Liver (tissue), 9 donors: Measurements from ENCODE around the gene CTBP1. TPM values are rescaled to one million over a fixed set of nuclear protein-coding genes. Genes with fewer than 3 reads are reported as not detected.

ENCODE experiments used
- DNase-seq: peaks from one replicate; pipeline ENCODE4 v3.0.0-alpha.2; 2017; ENCODE audit warnings: low spot score
- H3K27ac ChIP-seq, 2 donors: one replicate each; pipeline ENCODE4 v1.7.0; 2013; ENCODE audit warnings: inconsistent platforms in 2 of 2, low read length in 2 of 2, control low read depth in 1 of 2, low read depth in 1 of 2, mild to moderate bottlenecking in 1 of 2
- H3K27me3 ChIP-seq, 4 donors: one replicate each; pipeline versions ENCODE4 v1.6.1 to v1.7.0; 2013; ENCODE audit warnings: low read length in 3 of 4, inconsistent platforms in 1 of 4, mild to moderate bottlenecking in 1 of 4, moderate library complexity in 1 of 4; ENCODE audit not compliant: control insufficient read depth in 4 of 4, insufficient read depth in 4 of 4
- H3K36me3 ChIP-seq, 4 donors: one replicate each; pipeline versions ENCODE4 v1.6.1 to v1.7.0; 2013; ENCODE audit warnings: low read length in 3 of 4, mild to moderate bottlenecking in 3 of 4, low read depth in 1 of 4, moderate library complexity in 1 of 4; ENCODE audit not compliant: control insufficient read depth in 4 of 4, insufficient read depth in 3 of 4
- H3K4me1 ChIP-seq, 4 donors: one replicate each; pipeline versions ENCODE4 v1.6.1 to v1.7.0; 2013; ENCODE audit warnings: low read length in 3 of 4, mild to moderate bottlenecking in 3 of 4, moderate library complexity in 1 of 4; ENCODE audit not compliant: control insufficient read depth in 4 of 4, insufficient read depth in 4 of 4
- H3K4me3 ChIP-seq, 3 donors: one replicate each; pipeline versions ENCODE4 v1.6.1 to v1.7.0; 2013; ENCODE audit warnings: low read length in 3 of 3, control low read depth in 1 of 3, low read depth in 1 of 3, mild to moderate bottlenecking in 1 of 3
- H3K9ac ChIP-seq, 2 donors: one replicate each; pipeline ENCODE4 v1.7.0; 2013; ENCODE audit warnings: low read length in 2 of 2, mild to moderate bottlenecking in 2 of 2, moderate library complexity in 2 of 2, control low read depth in 1 of 2, low read depth in 1 of 2
- H3K9me3 ChIP-seq, 4 donors: one replicate each; pipeline versions ENCODE4 v1.6.1 to v1.7.0; 2013; ENCODE audit warnings: low read length in 3 of 4; ENCODE audit not compliant: control insufficient read depth in 4 of 4
- ATF3 ChIP-seq: IDR thresholded peaks from 2 replicates; pipeline ENCODE4 v1.6.1; 2016; ENCODE audit warnings: antibody characterized with exemption
- CTCF ChIP-seq: fragments of 150-350 bp; IDR thresholded peaks from 2 replicates; pipeline ENCODE4 v1.5.1; 2017; ENCODE audit warnings: improper control_type of control experiment, low read depth, low read length; ENCODE audit not compliant: missing input control
- EGR1 ChIP-seq, 2 donors: IDR thresholded peaks; 2 replicates each; pipeline ENCODE4 v1.6.1; 2016 to 2018; ENCODE audit warnings: antibody characterized with exemption in 2 of 2, low read depth in 2 of 2
- FOXA1 ChIP-seq: IDR thresholded peaks from 2 replicates; pipeline ENCODE4 v1.6.1; 2016; ENCODE audit warnings: antibody characterized with exemption
- FOXA2 ChIP-seq: IDR thresholded peaks from 2 replicates; pipeline ENCODE4 v1.6.1; 2016; ENCODE audit warnings: antibody characterized with exemption
- GABPA ChIP-seq, 2 donors: IDR thresholded peaks in 1 of 2; conservative IDR thresholded peaks in 1 of 2; 2 replicates each; pipeline ENCODE4 v1.6.1; 2016; ENCODE audit warnings: antibody characterized with exemption in 2 of 2, mild to moderate bottlenecking in 1 of 2, moderate library complexity in 1 of 2
- HNF4A ChIP-seq, 2 donors: conservative IDR thresholded peaks; 2 replicates each; pipeline ENCODE4 v1.6.1; 2016; ENCODE audit warnings: antibody characterized with exemption in 2 of 2, mild to moderate bottlenecking in 2 of 2
- HNF4G ChIP-seq: IDR thresholded peaks from 2 replicates; pipeline ENCODE4 v1.6.1; 2016; ENCODE audit warnings: antibody characterized with exemption
- JUND ChIP-seq, 2 donors: IDR thresholded peaks; 2 replicates each; pipeline ENCODE4 v1.6.1; 2016; ENCODE audit warnings: antibody characterized with exemption in 2 of 2
- MAX ChIP-seq: IDR thresholded peaks from 2 replicates; pipeline ENCODE4 v1.6.1; 2016; ENCODE audit warnings: antibody characterized with exemption
- NR2F2 ChIP-seq: IDR thresholded peaks from 2 replicates; pipeline ENCODE4 v1.6.1; 2016; ENCODE audit warnings: antibody characterized with exemption
- RAD21 ChIP-seq, 2 donors: IDR thresholded peaks; 2 replicates each; pipeline ENCODE4 v1.6.1; 2016; ENCODE audit warnings: antibody characterized with exemption in 2 of 2, mild to moderate bottlenecking in 2 of 2
- RXRA ChIP-seq, 2 donors: IDR thresholded peaks; 2 replicates each; pipeline ENCODE4 v1.6.1; 2017 to 2018; ENCODE audit warnings: antibody characterized with exemption in 2 of 2, mild to moderate bottlenecking in 1 of 2
- SP1 ChIP-seq: IDR thresholded peaks from 2 replicates; pipeline ENCODE4 v1.6.1; 2018; ENCODE audit warnings: antibody characterized with exemption, mild to moderate bottlenecking
- TAF1 ChIP-seq: conservative IDR thresholded peaks from 2 replicates; pipeline ENCODE4 v1.6.1; 2016; ENCODE audit warnings: antibody characterized with exemption, mild to moderate bottlenecking
- YY1 ChIP-seq: IDR thresholded peaks from 2 replicates; pipeline ENCODE4 v1.6.1; 2016; ENCODE audit warnings: antibody characterized with exemption, mild to moderate bottlenecking
- WGBS: extraction: QIAGEN DNeasy Blood & Tissue Kit; methylation state at CpG from one replicate; pipeline ENCODE4 v1.1.7; 2013; 5-methylcytosine and 5-hydroxymethylcytosine counted together
- polyA plus RNA-seq, 2 donors: library from polyadenylated mRNA; stranded (reverse) in 1 of 2; unstranded in 1 of 2; fragments of 200-250 nt in 1 of 2; fragments of >200 nt in 1 of 2; fragmentation: Nextera tagmentation in 1 of 2; extraction: Ambion mirVana in 1 of 2; gene quantifications; one replicate each; pipeline versions ENCODE4 v1.2.1 to v1.2.3, GENCODE V29; 2013 to 2015
- total RNA-seq, 2 donors: library from RNA; depleted of rRNA; stranded (reverse); fragments of >200 nt; gene quantifications; one replicate each; pipeline ENCODE4 v1.2.3, GENCODE V29; 2014
- TF ChIP-seq, protein P1 (sequence below): IDR thresholded peaks from 2 replicates; pipeline ENCODE4 v1.6.1; 2016; ENCODE audit warnings: antibody characterized with exemption, mild to moderate bottlenecking
- TF ChIP-seq, protein P2 (sequence below): IDR thresholded peaks from 2 replicates; pipeline ENCODE4 v1.6.1; 2016; ENCODE audit warnings: antibody characterized with exemption
- donor health status: healthy.
- donor health status: healthy.
- donor health status: healthy.
- donor health status: healthy.
- donor health status: healthy.

CTBP1 gene
- total and polyA plus RNA-seq, 4 donors = 27.5 to 156 (median 79.5) TPM

DNA sequence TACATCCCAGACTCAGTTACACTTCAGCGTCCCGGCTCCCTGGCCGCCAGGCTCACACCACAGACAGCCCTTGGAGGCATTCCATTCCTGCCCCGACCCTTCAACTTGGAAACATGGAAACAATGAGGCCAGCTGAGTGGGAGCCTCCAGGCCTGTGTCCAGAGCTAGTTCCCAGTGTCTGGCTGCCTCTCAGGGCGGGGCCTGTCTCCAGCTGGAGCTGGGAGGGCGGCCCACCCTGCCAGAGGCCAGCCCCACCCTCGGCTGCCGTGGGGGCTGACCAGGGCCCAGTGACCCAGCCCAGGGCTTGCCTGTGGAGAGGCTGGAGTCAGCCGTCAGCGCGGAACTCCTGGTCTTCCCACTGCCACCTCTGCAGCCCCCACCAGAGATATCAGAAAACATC is 39.1 kb downstream of the CTBP1 start:
- Histone ChIP-seq H3K4me1 (peaks cover 0 to 26% (median 13%) of the 10 kb centered on the region in 4 donors), H3K9me3 (no peaks in the 10 kb centered on the region), H3K36me3 (peaks cover 7 to 34% (median 11%) of the 10 kb centered on the region in 4 donors), H3K4me3 (no peak overlapping the region), H3K27me3 (no peaks in the 10 kb centered on the region), H3K27ac (peak overlapping the region in 1 of 2 donors; percentile 57), H3K9ac (no peak overlapping the region)
- TF ChIP-seq GABPA (IDR thresholded peaks at IDR 0.05 in 1 of 2, conservative IDR thresholded peaks at IDR 0.05 in 1 of 2) = no peak
- peak in 1 of 2 donors; percentile 21 for TF ChIP-seq RAD21 (IDR thresholded peaks at IDR 0.05)
- TF ChIP-seq NR2F2 = peak; percentile 84
- TF ChIP-seq SP1 = peak; percentile 21
- WGBS = 84% methylated on average over 11 of the region's 11 CpGs
- no peak for DNase-seq

DNA sequence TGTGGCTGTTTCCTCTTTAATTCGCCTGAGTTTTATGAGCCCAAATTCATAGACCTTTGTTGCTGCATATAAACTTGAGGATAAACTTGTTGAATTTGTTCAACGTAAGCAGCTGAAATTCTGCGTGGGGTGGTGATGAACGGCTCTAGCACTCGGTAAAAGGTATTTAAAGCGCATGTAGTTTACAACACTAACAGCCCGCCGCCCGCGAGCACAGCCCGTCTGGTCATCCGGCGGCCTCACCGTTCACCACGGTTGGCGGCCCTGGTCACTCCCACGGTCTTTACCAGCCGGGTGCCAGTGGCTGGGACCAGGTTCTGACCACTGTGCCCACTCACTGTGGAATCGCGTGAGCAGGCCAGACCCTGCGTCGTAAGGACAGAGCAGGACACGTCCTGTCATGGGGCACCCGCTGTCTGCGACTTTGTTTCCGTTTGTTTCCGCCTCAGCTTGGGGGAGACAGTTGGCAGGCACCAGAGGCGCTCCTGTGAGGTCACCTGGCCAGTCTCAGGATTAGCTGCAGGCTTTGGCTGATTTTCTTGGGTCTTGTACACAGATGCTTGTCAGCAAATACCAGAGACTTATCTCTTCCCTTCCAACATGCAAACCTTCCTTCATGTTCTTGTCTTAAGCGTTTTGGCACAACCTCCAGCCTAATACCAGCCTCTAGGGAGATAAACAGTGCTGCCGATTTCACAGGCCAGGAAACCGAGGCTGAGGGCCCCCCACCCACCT is 39.8 kb downstream of the CTBP1 start:
- H3K27me3 ChIP-seq = no peaks in the 10 kb centered on the region
- H3K36me3 ChIP-seq = peaks cover 7 to 28% (median 11%) of the 10 kb centered on the region in 4 donors
- peaks cover under 1 to 30% (median 14%) of the 10 kb centered on the region in 4 donors for H3K4me1 ChIP-seq
- H3K4me3 ChIP-seq = no peak overlapping the region
- no peak overlapping the region for H3K9ac ChIP-seq
- H3K27ac ChIP-seq = peak overlapping the region in 1 of 2 donors; percentile 57
- WGBS = 85% methylated on average over 31 of the region's 31 CpGs
- H3K9me3 ChIP-seq = no peaks in the 10 kb centered on the region
- TF ChIP-seq, protein P1, sequence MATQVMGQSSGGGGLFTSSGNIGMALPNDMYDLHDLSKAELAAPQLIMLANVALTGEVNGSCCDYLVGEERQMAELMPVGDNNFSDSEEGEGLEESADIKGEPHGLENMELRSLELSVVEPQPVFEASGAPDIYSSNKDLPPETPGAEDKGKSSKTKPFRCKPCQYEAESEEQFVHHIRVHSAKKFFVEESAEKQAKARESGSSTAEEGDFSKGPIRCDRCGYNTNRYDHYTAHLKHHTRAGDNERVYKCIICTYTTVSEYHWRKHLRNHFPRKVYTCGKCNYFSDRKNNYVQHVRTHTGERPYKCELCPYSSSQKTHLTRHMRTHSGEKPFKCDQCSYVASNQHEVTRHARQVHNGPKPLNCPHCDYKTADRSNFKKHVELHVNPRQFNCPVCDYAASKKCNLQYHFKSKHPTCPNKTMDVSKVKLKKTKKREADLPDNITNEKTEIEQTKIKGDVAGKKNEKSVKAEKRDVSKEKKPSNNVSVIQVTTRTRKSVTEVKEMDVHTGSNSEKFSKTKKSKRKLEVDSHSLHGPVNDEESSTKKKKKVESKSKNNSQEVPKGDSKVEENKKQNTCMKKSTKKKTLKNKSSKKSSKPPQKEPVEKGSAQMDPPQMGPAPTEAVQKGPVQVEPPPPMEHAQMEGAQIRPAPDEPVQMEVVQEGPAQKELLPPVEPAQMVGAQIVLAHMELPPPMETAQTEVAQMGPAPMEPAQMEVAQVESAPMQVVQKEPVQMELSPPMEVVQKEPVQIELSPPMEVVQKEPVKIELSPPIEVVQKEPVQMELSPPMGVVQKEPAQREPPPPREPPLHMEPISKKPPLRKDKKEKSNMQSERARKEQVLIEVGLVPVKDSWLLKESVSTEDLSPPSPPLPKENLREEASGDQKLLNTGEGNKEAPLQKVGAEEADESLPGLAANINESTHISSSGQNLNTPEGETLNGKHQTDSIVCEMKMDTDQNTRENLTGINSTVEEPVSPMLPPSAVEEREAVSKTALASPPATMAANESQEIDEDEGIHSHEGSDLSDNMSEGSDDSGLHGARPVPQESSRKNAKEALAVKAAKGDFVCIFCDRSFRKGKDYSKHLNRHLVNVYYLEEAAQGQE = no peak
- no peak for TF ChIP-seq FOXA2
- TF ChIP-seq GABPA (IDR thresholded peaks at IDR 0.05 in 1 of 2, conservative IDR thresholded peaks at IDR 0.05 in 1 of 2) = no peak
- TF ChIP-seq NR2F2 = no peak
- TF ChIP-seq SP1 = no peak
- TF ChIP-seq JUND (IDR thresholded peaks at IDR 0.05) = no peak
- TF ChIP-seq CTCF = no peak
- TF ChIP-seq HNF4A (conservative IDR thresholded peaks at IDR 0.05) = no peak
- TF ChIP-seq RXRA (IDR thresholded peaks at IDR 0.05) = no peak
- TF ChIP-seq, protein P2, sequence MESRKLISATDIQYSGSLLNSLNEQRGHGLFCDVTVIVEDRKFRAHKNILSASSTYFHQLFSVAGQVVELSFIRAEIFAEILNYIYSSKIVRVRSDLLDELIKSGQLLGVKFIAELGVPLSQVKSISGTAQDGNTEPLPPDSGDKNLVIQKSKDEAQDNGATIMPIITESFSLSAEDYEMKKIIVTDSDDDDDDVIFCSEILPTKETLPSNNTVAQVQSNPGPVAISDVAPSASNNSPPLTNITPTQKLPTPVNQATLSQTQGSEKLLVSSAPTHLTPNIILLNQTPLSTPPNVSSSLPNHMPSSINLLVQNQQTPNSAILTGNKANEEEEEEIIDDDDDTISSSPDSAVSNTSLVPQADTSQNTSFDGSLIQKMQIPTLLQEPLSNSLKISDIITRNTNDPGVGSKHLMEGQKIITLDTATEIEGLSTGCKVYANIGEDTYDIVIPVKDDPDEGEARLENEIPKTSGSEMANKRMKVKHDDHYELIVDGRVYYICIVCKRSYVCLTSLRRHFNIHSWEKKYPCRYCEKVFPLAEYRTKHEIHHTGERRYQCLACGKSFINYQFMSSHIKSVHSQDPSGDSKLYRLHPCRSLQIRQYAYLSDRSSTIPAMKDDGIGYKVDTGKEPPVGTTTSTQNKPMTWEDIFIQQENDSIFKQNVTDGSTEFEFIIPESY = no peak
- no peak for TF ChIP-seq YY1
- no peak for TF ChIP-seq FOXA1
- TF ChIP-seq MAX = no peak
- TF ChIP-seq ATF3 = no peak
- no peak for TF ChIP-seq TAF1
- TF ChIP-seq RAD21 (IDR thresholded peaks at IDR 0.05) = no peak
- no peak for TF ChIP-seq EGR1 (IDR thresholded peaks at IDR 0.05; ENCODE audit: low read depth in 2 of 2)
- TF ChIP-seq HNF4G = no peak
- DNase-seq = no peak
